PC-9 (cell line): ENCODE measurements around the gene BAZ1B. TPM values are rescaled to one million over a fixed set of nuclear protein-coding genes. Genes with fewer than 3 reads are reported as not detected.

Source experiments
- BruUV-seq: library from RNA; stranded (reverse); fragments of 400-500 nt; replicated peaks from 2 replicates; lab custom pipeline; 2021; lab: Mats Ljungman, UMichigan
- CTCF ChIA-PET: fragments of 300-600 bp; sonication (Branson Sonifier 250); formaldehyde crosslinking; loops from one replicate; lab custom pipeline; 2022; ENCODE audit warnings: antibody characterized with exemption; lab: Charles Lee
- POLR2A ChIA-PET: fragments of 300-600 bp; sonication (Branson Sonifier 250); formaldehyde crosslinking; loops from one replicate; lab custom pipeline; 2022; ENCODE audit warnings: antibody characterized with exemption; ENCODE audit not compliant: unreplicated experiment; lab: Charles Lee
- DNase-seq, 2 experiments: peaks; one replicate each; pipeline versions ENCODE4 v3.0.0 to v3.0.0-alpha.2; 2015 to 2022; ENCODE audit warnings: mixed read lengths in 1 of 2
- H2AFZ ChIP-seq: fragments of 200-600 bp; sonication (generic); 2 replicates; pipeline ENCODE4 v1.8.1; 2017; ENCODE audit warnings: antibody characterized with exemption
- H3F3A ChIP-seq: fragments of 200-600 bp; sonication (generic); 2 replicates; pipeline ENCODE4 v1.8.1; 2017; ENCODE audit warnings: antibody characterized with exemption, mild to moderate bottlenecking, low read depth; ENCODE audit not compliant: insufficient read depth
- H3K27ac ChIP-seq: fragments of 200-600 bp; sonication (generic); 2 replicates; pipeline ENCODE4 v1.6.1; 2016; ENCODE audit warnings: mixed run types
- H3K27me3 ChIP-seq: fragments of 200-600 bp; sonication (generic); 2 replicates; pipeline ENCODE4 v1.6.1; 2016; ENCODE audit warnings: low read depth, mixed run types; ENCODE audit not compliant: insufficient read depth
- H3K36me3 ChIP-seq: fragments of 200-600 bp; sonication (generic); 2 replicates; pipeline ENCODE4 v1.6.1; 2016; ENCODE audit warnings: low read depth, mixed run types
- H3K4me1 ChIP-seq: fragments of 200-600 bp; sonication (generic); replicated peaks from 2 replicates; pipeline ENCODE4 v1.6.1; 2016; ENCODE audit warnings: mixed run types; ENCODE audit not compliant: insufficient read depth
- H3K4me2 ChIP-seq: fragments of 200-600 bp; sonication (generic); 2 replicates; pipeline ENCODE4 v1.6.1; 2017; ENCODE audit warnings: mixed run types
- H3K4me3 ChIP-seq: fragments of 200-600 bp; sonication (generic); 2 replicates; pipeline ENCODE4 v1.6.1; 2016; ENCODE audit warnings: mixed run types
- H3K79me2 ChIP-seq: fragments of 200-600 bp; sonication (generic); 2 replicates; pipeline ENCODE4 v1.6.1; 2017; ENCODE audit warnings: low read depth, mixed run types
- H3K9me2 ChIP-seq: fragments of 200-600 bp; sonication (generic); 2 replicates; pipeline ENCODE4 v1.8.1; 2017; ENCODE audit warnings: mild to moderate bottlenecking; ENCODE audit not compliant: insufficient read depth
- H3K9me3 ChIP-seq: fragments of 200-600 bp; sonication (generic); 2 replicates; pipeline ENCODE4 v1.8.1; 2016; ENCODE audit warnings: low read depth; ENCODE audit not compliant: insufficient read depth
- H4K20me1 ChIP-seq: fragments of 200-600 bp; sonication (generic); 2 replicates; pipeline ENCODE4 v1.8.1; 2017; ENCODE audit not compliant: insufficient read depth
- EZH2 ChIP-seq: fragments of 200-600 bp; sonication (generic); IDR thresholded peaks from 2 replicates; pipeline ENCODE4 v1.8.0; 2017; ENCODE audit warnings: antibody characterized with exemption, low read depth
- intact Hi-C: fragments of 100-400 bp; cut with micrococcal nuclease; formaldehyde crosslinking; loops from one replicate; pipeline ENCODE4 v1.10.0; 2022; ENCODE audit not compliant: unreplicated experiment
- total RNA-seq: library from RNA; stranded (reverse); gene quantifications from 2 replicates; pipeline ENCODE4 v1.2.3, GENCODE V29; 2021
- TF ChIP-seq, protein P1 (sequence below): fragments of 200-600 bp; sonication (generic); conservative IDR thresholded peaks from 2 replicates; pipeline ENCODE4 v1.6.1; 2017; ENCODE audit warnings: mixed run types, antibody characterized with exemption, mild to moderate bottlenecking, moderate library complexity

BAZ1B gene
- total RNA-seq, 1 experiment from 2014 or later, result 88.4 TPM

DNA sequence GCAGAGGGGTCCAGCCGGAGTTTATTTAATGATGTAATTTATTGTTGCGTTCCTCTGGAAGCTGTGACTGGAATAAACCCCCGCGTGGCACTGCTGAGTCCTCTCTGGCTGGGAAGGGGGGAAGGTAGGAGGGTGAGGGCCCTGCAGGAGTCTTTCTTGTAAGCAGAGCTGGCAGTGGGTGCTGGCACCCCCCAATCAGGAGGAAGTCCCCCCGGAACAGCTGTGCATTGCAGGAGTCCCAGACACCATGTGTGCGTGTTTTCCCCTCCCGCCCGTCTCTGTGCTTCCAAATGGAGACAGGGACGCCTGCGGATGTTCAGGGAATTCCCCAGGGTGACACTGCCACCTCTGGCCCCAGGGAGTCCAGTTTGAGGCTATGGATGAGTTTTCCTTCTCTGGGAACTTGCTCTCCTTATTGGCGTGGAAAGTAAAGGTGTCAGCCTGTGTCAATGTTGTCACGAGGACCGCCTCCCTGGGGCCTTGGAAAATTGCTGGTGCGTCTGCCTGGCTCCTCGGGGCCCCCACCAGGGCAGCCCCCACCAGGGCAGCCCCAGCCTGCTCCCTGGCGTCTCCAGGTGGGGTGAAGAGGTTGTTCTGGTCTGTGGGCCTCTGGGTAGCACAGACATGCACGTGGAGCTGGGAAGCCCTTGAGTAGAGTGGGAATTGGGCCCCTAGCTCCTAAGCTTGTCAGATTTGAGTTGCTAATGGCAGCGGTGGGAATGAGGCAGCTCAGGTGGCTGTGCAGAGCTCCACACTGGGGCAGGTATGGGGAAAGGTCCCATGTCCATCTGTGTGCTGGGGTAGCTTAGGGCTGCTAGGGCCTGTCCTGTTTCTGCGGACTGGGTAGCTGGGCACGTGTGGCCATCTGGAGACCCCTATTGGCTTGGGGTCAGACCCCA, 85.8 kb downstream of the BAZ1B start:
- H4K20me1 ChIP-seq, result no peaks in the 10 kb centered on the region
- POLR2A ChIA-PET, result interaction anchor here (0.6 kb wide), 1 partner anchor 130 kb away, joined by 3 read pairs; no protein-coding TSS in a partner anchor
- intact Hi-C loops, result loop anchor here (5.0 to 10.0 kb wide), 2 partner anchors 94 to 611 kb away; partner anchors contain the start of gene TYW1B

DNA sequence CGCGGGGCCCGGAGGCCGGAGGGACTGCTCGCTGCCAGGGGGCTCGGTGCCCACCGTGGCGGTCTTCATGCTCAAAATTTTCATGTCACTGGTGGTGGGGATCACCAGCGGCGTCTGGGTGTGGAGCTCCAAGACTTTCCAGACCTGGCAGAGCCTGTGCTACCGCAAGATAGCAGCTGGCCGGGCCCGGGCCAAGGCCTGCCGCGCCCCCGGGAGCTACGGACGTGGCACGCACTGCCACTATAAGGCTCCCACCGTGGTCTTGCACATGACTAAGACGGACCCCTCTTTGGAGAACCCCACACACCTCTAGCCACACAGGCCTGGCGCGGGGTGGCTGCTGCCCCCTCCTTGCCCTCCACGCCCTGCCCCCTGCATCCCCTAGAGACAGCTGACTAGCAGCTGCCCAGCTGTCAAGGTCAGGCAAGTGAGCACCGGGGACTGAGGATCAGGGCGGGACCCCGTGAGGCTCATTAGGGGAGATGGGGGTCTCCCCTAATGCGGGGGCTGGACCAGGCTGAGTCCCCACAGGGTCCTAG, 86.6 kb downstream of the BAZ1B start:
- no TSS peak for BruUV-seq
- TF ChIP-seq, protein P1, sequence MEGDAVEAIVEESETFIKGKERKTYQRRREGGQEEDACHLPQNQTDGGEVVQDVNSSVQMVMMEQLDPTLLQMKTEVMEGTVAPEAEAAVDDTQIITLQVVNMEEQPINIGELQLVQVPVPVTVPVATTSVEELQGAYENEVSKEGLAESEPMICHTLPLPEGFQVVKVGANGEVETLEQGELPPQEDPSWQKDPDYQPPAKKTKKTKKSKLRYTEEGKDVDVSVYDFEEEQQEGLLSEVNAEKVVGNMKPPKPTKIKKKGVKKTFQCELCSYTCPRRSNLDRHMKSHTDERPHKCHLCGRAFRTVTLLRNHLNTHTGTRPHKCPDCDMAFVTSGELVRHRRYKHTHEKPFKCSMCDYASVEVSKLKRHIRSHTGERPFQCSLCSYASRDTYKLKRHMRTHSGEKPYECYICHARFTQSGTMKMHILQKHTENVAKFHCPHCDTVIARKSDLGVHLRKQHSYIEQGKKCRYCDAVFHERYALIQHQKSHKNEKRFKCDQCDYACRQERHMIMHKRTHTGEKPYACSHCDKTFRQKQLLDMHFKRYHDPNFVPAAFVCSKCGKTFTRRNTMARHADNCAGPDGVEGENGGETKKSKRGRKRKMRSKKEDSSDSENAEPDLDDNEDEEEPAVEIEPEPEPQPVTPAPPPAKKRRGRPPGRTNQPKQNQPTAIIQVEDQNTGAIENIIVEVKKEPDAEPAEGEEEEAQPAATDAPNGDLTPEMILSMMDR, result no peak
- TF ChIP-seq EZH2, result no peak
- Histone ChIP-seq H3K36me3 (no peaks in the 10 kb centered on the region), H2AFZ (no peak overlapping the region), H3K4me1 (no peaks in the 10 kb centered on the region), H3K27me3 (no peaks in the 10 kb centered on the region), H3K4me3 (no peak overlapping the region), H3K9me3 (no peaks in the 10 kb centered on the region), H4K20me1 (no peaks in the 10 kb centered on the region), H3K27ac (no peak overlapping the region), H3K79me2 (no peaks in the 10 kb centered on the region), H3K9me2 (no peaks in the 10 kb centered on the region), H3K4me2 (0 out of 2 replicates have a peak overlapping the region, but pooled peaks have one; percentile 18), H3F3A (peaks cover 42% of the 10 kb centered on the region)
- CTCF ChIA-PET, result no interaction called here
- no peak for DNase-seq
- intact Hi-C loops, result loop anchor here (5.0 to 10.0 kb wide), 2 partner anchors 93 to 611 kb away; partner anchors contain the start of gene TYW1B
- POLR2A ChIA-PET, result no interaction called here

More for the DNA sequence above, 85.8 kb downstream of the BAZ1B start:
- BruUV-seq, result no TSS peak
- no peak overlapping the region for H2AFZ ChIP-seq
- no peaks in the 10 kb centered on the region for H3K9me3 ChIP-seq
- H3K4me3 ChIP-seq, result no peak overlapping the region
- H3F3A ChIP-seq, result peaks cover 34% of the 10 kb centered on the region
- no peaks in the 10 kb centered on the region for H3K4me1 ChIP-seq
- no peaks in the 10 kb centered on the region for H3K79me2 ChIP-seq
- CTCF ChIA-PET, result no interaction called here
- H3K27me3 ChIP-seq, result no peaks in the 10 kb centered on the region
- peak in 1 of 2 experiments; percentile 45 for DNase-seq
- H3K9me2 ChIP-seq, result no peaks in the 10 kb centered on the region
- H3K36me3 ChIP-seq, result peaks cover under 1% of the 10 kb centered on the region; the same call in 1 of the 2 replicates
- 0 out of 2 replicates have a peak overlapping the region, but pooled peaks have one; percentile 18 for H3K4me2 ChIP-seq
- no peak overlapping the region for H3K27ac ChIP-seq
- TF ChIP-seq, protein P1, result 0 out of 2 replicates have a peak, but pooled peaks have one; percentile 34
- TF ChIP-seq EZH2, result no peak

DNA sequence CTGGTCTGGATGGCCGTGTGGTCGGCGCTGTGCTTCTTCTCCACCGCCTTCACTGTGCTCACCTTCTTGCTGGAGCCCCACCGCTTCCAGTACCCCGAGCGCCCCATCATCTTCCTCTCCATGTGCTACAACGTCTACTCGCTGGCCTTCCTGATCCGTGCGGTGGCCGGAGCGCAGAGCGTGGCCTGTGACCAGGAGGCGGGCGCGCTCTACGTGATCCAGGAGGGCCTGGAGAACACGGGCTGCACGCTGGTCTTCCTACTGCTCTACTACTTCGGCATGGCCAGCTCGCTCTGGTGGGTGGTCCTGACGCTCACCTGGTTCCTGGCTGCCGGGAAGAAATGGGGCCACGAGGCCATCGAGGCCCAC, 87.4 kb downstream of the BAZ1B start:
- no TSS peak for BruUV-seq

More for the DNA sequence above, 87.4 kb downstream of the BAZ1B start:
- Histone ChIP-seq H3K27me3 (no peaks in the 10 kb centered on the region), H3F3A (peaks cover 36% of the 10 kb centered on the region), H3K4me2 (no peak overlapping the region), H3K4me1 (no peaks in the 10 kb centered on the region), H2AFZ (no peak overlapping the region), H3K4me3 (no peak overlapping the region), H3K27ac (no peak overlapping the region), H3K9me2 (no peaks in the 10 kb centered on the region), H3K9me3 (no peaks in the 10 kb centered on the region), H3K79me2 (no peaks in the 10 kb centered on the region), H3K36me3 (no peaks in the 10 kb centered on the region), H4K20me1 (no peaks in the 10 kb centered on the region)
- POLR2A ChIA-PET, result no interaction called here
- CTCF ChIA-PET, result no interaction called here
- intact Hi-C loops, result loop anchor here (5.0 to 10.0 kb wide), 2 partner anchors 92 to 610 kb away; partner anchors contain the start of gene TYW1B
- no peak for DNase-seq
- TF ChIP-seq EZH2, result no peak
- TF ChIP-seq, protein P1, result no peak
